IPS-15b (cell line): ENCODE results near the gene CBLN3.
A peak's percentile ranks its signal among the peaks of the same experiment; 100 is the strongest.
"Not testable (repeated sequence)": the region's sequence is repeated elsewhere in the genome, so short reads cannot be mapped to it uniquely, and the experiment has no call there.

Experiments used
- H3K27me3 ChIP-seq: one replicate; pipeline ENCODE4 v1.6.1; 2013; ENCODE audit warnings: low read length; ENCODE audit not compliant: control insufficient read depth, insufficient read depth
- H3K36me3 ChIP-seq: one replicate; pipeline ENCODE4 v1.6.1; 2013; ENCODE audit warnings: low read length; ENCODE audit not compliant: control insufficient read depth, insufficient read depth
- H3K4me1 ChIP-seq: one replicate; pipeline ENCODE4 v1.6.1; 2013; ENCODE audit warnings: mild to moderate bottlenecking, low read length; ENCODE audit not compliant: control insufficient read depth, insufficient read depth
- H3K4me3 ChIP-seq: one replicate; pipeline ENCODE4 v1.5.1; 2013; ENCODE audit warnings: low read depth, low read length
- H3K9ac ChIP-seq: one replicate; pipeline ENCODE4 v1.6.1; 2013; ENCODE audit warnings: low read depth, mild to moderate bottlenecking, low read length
- H3K9me3 ChIP-seq: one replicate; pipeline ENCODE4 v1.6.1; 2013; ENCODE audit warnings: mild to moderate bottlenecking, low read length; ENCODE audit not compliant: control insufficient read depth, insufficient read depth

The CBLN3 gene

GRCh38 chr14:24392325-24393091 lies 37.0 kb downstream of the CBLN3 start:
- H3K9ac ChIP-seq = no peak overlapping the region
- peaks cover 4% of the 10 kb centered on the region for H3K27me3 ChIP-seq
- no peaks in the 10 kb centered on the region for H3K36me3 ChIP-seq
- H3K4me1 ChIP-seq = peaks cover 9% of the 10 kb centered on the region
- peak overlapping the region; percentile 18 for H3K4me3 ChIP-seq
- H3K9me3 ChIP-seq = no peaks in the 10 kb centered on the region

DNA sequence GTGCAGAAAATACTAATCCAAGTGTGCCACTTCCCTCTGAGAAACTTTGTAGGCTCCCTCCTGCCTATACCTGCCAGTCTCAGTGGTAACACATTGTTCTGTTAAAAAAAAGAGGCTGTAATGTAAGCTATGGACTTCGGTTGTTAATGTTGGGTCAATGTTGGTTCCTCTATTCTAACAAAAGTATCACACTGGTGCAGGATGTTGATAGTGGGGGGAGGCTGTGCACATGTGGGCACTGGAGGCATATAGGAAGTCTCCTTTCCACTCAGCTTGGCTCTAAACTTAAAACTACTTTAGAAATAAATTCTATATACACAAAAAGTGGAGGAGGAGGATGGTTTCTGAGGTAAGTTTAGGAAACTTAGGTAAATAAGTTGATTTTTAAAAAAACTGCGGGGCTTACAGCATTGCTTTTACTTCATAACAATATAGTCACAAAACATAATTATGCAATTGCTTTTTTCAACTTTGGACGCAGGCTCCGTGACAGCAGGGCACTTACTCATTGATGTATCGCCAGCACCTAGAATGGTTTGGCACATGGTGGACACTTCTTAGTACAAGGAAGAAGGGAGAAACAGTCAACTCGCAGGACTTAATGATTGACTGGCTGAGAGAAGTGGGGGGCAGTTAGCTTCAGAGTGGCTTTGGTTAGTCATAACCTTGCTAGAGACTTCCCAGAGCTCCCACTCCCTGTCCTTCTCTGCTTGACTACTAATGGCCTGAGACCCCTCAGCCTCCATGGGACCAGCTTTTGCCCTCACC lies 38.6 kb downstream of the CBLN3 start:
- no peak overlapping the region for H3K9ac ChIP-seq

DNA sequence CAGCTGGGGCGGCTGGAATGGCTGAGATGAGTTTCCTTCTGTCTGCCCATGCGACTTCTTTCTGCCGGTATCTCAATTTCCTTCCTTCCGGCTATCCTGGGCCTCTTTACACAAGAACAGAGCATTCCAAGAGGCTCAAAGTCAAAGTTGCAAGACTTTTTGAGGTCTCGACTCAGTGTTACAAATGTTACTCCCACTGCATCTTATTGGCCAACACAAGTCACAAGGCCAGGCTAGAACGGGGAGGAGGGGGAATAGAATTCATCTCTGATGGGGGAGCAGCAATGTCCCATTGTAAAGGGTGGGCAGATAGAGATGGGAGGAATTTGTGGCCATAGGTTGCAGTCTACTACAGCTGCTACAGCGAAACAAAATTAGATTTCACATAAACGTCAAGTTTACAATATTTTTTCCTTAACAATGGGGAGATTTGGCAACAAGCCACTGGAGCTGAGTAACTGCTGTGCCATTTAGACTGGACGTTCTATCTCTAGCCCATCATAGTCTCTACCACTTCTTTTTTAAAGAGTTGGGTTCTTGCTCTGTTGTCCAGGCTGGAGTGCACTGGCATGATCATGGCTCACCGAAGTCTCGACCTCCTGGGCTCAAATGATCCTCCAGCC lies 40.1 kb downstream of the CBLN3 start:
- Histone ChIP-seq H3K4me1 (peaks cover 9% of the 10 kb centered on the region), H3K4me3 (no peak overlapping the region), H3K9ac (no peak overlapping the region), H3K9me3 (no peaks in the 10 kb centered on the region), H3K27me3 (no peaks in the 10 kb centered on the region), H3K36me3 (no peaks in the 10 kb centered on the region)

More for the DNA sequence above, 38.6 kb downstream of the CBLN3 start:
- Histone ChIP-seq H3K9me3 (no peaks in the 10 kb centered on the region), H3K4me1 (peaks cover 9% of the 10 kb centered on the region), H3K4me3 (no peak overlapping the region), H3K36me3 (no peaks in the 10 kb centered on the region), H3K27me3 (no peaks in the 10 kb centered on the region)

DNA sequence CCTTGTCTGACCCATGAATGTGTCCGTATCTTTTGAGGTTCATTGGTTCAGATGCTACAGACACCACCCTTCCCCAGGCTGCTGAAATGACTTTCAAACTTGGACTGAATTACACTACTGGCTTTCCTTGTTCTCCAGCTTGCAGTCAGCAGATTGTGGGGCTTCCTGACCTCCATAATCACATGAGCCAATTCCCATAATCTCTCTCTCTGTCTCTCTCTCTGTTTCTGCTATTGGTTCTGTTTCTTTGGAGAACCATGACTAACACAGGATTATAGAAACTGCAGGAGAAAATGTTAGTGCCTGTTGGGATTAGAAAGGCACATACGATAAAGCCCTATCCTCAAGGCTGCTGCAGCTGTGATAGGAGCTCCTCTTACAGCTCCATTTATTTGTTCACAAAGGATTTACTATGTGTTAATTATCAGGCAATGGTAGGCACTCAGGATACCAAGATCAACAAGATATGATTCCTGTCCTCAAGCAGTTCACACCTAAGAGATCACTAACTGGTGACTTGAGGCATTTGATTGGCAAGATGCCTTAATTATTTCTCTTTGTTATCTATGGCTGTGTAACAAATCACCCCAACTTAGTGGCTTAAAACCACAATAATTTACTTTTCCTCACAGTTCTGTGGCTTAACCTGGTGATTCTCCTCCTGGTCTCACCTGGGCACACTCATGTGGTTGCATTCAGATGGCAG lies 40.8 kb downstream of the CBLN3 start:
- Histone ChIP-seq H3K4me3 (no peak overlapping the region), H3K9ac (no peak overlapping the region), H3K9me3 (no peaks in the 10 kb centered on the region), H3K36me3 (no peaks in the 10 kb centered on the region), H3K4me1 (peaks cover 9% of the 10 kb centered on the region), H3K27me3 (no peaks in the 10 kb centered on the region)

- not testable (repeated sequence) for H3K9me3 ChIP-seq, H3K36me3 ChIP-seq, H3K27me3 ChIP-seq, H3K9ac ChIP-seq, H3K4me1 ChIP-seq, H3K4me3 ChIP-seq
Measured at GRCh38 chr14:24387579-24387978, 41.9 kb downstream of the CBLN3 start.

GRCh38 chr14:24387009-24387345 lies 42.5 kb downstream of the CBLN3 start:
- H3K27me3 ChIP-seq = no peaks in the 10 kb centered on the region
- H3K9me3 ChIP-seq = no peaks in the 10 kb centered on the region
- H3K36me3 ChIP-seq = no peaks in the 10 kb centered on the region
- H3K4me1 ChIP-seq = peaks cover under 1% of the 10 kb centered on the region
- no peak overlapping the region for H3K4me3 ChIP-seq
- no peak overlapping the region for H3K9ac ChIP-seq

GRCh38 chr14:24385524-24385923 lies 43.9 kb downstream of the CBLN3 start:
- H3K9me3 ChIP-seq = no peaks in the 10 kb centered on the region

DNA sequence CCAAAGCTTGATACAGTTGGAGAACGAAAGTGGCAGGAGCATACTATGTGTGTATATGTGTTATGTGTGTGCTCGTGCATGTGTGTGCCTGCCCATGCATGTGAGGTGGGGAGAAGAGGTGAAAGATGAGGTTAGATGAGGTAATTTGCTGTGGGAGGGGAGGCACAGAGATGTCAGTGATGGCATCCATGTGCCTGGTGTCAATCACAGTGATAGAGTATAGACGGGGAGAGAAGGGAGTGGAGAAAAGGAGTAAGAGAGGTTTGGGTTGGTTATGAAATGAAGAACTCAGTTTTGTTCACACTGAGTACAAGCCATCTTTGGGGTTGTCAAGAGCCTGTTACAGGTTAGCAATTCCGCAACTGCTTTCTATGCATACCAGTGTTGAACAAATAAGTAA lies 45.3 kb downstream of the CBLN3 start:
- Histone ChIP-seq H3K4me1 (peaks cover 7% of the 10 kb centered on the region), H3K4me3 (no peak overlapping the region), H3K9ac (no peak overlapping the region), H3K9me3 (no peaks in the 10 kb centered on the region), H3K36me3 (no peaks in the 10 kb centered on the region), H3K27me3 (no peaks in the 10 kb centered on the region)

More at GRCh38 chr14:24385524-24385923, 43.9 kb downstream of the CBLN3 start:
- Histone ChIP-seq H3K4me1 (peaks cover 6% of the 10 kb centered on the region), H3K27me3 (no peaks in the 10 kb centered on the region), H3K36me3 (no peaks in the 10 kb centered on the region), H3K4me3 (no peak overlapping the region), H3K9ac (no peak overlapping the region)

GRCh38 chr14:24382064-24382371 lies 47.5 kb downstream of the CBLN3 start:
- H3K9me3 ChIP-seq = no peaks in the 10 kb centered on the region
- H3K27me3 ChIP-seq = no peaks in the 10 kb centered on the region
- H3K4me3 ChIP-seq = no peak overlapping the region
- H3K9ac ChIP-seq = no peak overlapping the region
- no peaks in the 10 kb centered on the region for H3K36me3 ChIP-seq
- peaks cover 10% of the 10 kb centered on the region for H3K4me1 ChIP-seq

DNA sequence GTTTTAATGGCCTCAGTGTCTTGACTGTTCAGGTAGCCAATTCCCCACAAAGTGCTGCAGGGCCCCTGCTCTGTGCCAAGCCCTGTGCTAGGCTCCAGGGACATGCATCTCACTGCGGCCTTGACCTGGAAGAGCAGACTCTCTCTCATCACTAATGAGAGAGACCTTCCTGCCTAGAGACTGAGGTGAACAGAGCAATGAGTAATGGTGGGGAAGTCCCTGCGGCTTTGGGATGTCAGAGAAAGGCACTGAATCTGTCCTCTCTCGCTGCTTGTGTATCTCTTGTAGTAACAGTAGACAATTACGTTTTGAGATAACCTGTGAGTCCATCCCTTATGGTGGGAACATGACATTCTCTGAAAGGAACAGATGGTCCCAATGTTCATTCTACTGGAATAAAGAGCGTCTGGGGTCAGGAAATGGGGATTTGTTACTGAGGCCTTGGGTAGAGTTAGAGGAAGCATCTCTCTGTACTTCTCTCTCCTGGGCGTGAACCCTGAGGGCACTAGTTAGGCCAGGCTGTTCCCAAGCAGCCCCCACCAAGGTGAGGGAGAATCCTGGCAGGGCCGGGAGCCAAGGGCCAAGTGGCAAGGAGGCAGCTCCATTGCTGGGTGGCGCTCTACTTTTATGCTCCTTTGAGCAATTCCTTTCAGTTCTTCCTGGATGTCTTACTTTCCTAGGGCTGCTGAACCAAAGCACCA lies 48.0 kb downstream of the CBLN3 start:
- Histone ChIP-seq H3K9me3 (no peaks in the 10 kb centered on the region), H3K27me3 (no peaks in the 10 kb centered on the region), H3K4me3 (no peak overlapping the region), H3K4me1 (peaks cover 14% of the 10 kb centered on the region), H3K9ac (no peak overlapping the region), H3K36me3 (no peaks in the 10 kb centered on the region)
